Brain microvascular endothelial cell (primary cell): ENCODE measurements around the gene PBX3.

Experiments
- DNase-seq: peaks from one replicate; pipeline ENCODE4 v3.0.0-alpha.2; 2020
- H3K27ac ChIP-seq: fragments of 250-450 bp; sonication (Bioruptor Pico); 2 replicates; pipeline ENCODE4 v1.5.1; 2020; ENCODE audit warnings: mild to moderate bottlenecking, moderate library complexity
- H3K27me3 ChIP-seq: fragments of 250-450 bp; sonication (Bioruptor Pico); replicated peaks from 2 replicates; pipeline ENCODE4 v1.5.1; 2020; ENCODE audit warnings: mild to moderate bottlenecking
- H3K36me3 ChIP-seq: fragments of 250-450 bp; sonication (Bioruptor Pico); replicated peaks from 2 replicates; pipeline ENCODE4 v1.5.1; 2020; ENCODE audit warnings: mild to moderate bottlenecking
- H3K4me3 ChIP-seq: 2 replicates; pipeline ENCODE4 v1.5.1; 2011; ENCODE audit warnings: low read depth, mild to moderate bottlenecking, control low read depth, low read length, moderate library complexity
- CTCF ChIP-seq: IDR thresholded peaks from 2 replicates; pipeline ENCODE4 v1.5.1; 2011; ENCODE audit warnings: low read depth, mild to moderate bottlenecking, moderate library complexity, low read length, control low read depth, inconsistent platforms; ENCODE audit errors: missing control alignments
- in situ Hi-C: cut with HindIII; loops from 2 replicates; pipeline ENCODE4 v1.10.0; 2017; ENCODE audit warnings: low sequenced_read_pairs, low pct_ligation_motif_present

PBX3 gene

GRCh38 chr9:125913551-125913950, 166.4 kb downstream of the PBX3 start:
- no peaks in the 10 kb centered on the region for H3K36me3 ChIP-seq
- no peak for TF ChIP-seq CTCF
- in situ Hi-C loops, result no loop called here
- DNase-seq, result no peak
- H3K27me3 ChIP-seq, result no peaks in the 10 kb centered on the region
- H3K27ac ChIP-seq, result no peak overlapping the region
- H3K4me3 ChIP-seq, result no peak overlapping the region

DNA sequence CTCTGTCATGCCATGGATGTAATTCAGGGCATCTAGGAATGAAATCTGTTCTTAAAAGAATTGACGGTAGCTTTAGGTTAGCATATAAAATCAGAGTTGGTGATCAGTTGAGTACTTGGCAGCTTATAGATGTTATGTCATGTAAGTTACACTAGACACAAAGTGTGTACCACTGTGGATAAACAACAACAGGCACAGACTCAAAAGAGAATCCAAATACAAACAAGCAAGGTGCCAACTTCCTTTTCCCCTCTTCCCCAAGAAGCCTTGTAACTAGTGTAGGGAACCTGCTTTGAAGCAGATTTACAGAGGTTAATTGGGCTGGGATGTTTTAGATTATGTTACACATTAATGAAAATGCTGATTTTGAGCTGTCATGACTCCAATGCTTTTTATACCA, 167.2 kb downstream of the PBX3 start:
- Histone ChIP-seq H3K27me3 (no peaks in the 10 kb centered on the region), H3K36me3 (no peaks in the 10 kb centered on the region), H3K27ac (no peak overlapping the region), H3K4me3 (no peak overlapping the region)
- in situ Hi-C loops, result no loop called here
- DNase-seq, result no peak
- TF ChIP-seq CTCF, result no peak

- no peak for DNase-seq
- TF ChIP-seq CTCF, result no peak
- Histone ChIP-seq H3K27me3 (no peaks in the 10 kb centered on the region), H3K27ac (no peak overlapping the region), H3K36me3 (no peaks in the 10 kb centered on the region), H3K4me3 (no peak overlapping the region)
- in situ Hi-C loops, result no loop called here
These were observed 168.4 kb downstream of the PBX3 start for GRCh38 chr9:125915606-125916005.

DNA sequence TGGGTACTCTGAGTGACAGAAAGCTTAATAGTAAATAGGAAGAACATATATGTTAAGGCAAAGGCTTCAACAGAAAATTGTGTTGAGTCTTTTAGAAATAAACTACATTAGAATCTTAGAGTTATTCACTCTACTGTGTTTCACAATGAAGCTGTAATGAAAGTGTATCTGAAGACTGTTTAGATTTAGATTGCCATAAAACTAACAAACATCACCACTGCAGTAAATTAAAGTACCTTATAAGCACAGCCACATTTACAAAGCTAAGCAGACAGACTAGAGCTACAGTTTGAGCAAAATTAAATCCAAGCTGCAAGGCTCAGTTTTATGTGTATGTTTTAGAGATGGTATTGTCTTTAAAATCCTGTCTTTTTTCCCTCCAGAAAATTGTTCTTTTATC, 172.4 kb downstream of the PBX3 start:
- TF ChIP-seq CTCF, result no peak
- Histone ChIP-seq H3K27me3 (no peaks in the 10 kb centered on the region), H3K4me3 (no peak overlapping the region), H3K27ac (no peak overlapping the region), H3K36me3 (no peaks in the 10 kb centered on the region)
- no peak for DNase-seq
- in situ Hi-C loops, result no loop called here

DNA sequence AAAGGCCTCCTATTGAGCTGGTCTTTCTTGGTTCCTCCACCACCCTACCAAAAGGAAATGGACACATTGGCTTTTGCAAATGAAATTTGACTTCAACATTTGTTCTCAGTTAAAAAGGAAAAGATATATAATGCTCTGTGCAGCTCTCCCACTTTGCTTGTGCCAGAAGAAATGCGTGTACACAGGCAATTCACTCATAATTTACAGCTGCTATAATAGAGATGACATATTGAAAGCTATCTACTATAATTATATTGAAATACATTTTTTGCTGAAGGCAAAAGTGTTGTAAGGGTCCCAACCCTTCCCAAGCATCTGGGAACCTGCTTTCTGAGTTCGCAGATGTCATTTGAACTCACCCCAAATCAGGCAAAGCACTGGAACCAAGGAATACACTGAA, 173.2 kb downstream of the PBX3 start:
- Histone ChIP-seq H3K27me3 (no peaks in the 10 kb centered on the region), H3K4me3 (no peak overlapping the region), H3K36me3 (no peaks in the 10 kb centered on the region), H3K27ac (no peak overlapping the region)
- in situ Hi-C loops, result no loop called here
- DNase-seq, result no peak
- TF ChIP-seq CTCF, result no peak

- H3K27ac ChIP-seq, result no peak overlapping the region
- H3K4me3 ChIP-seq, result no peak overlapping the region
- no peak for TF ChIP-seq CTCF
- no peaks in the 10 kb centered on the region for H3K36me3 ChIP-seq
- no peaks in the 10 kb centered on the region for H3K27me3 ChIP-seq
- no peak for DNase-seq
- in situ Hi-C loops, result no loop called here
These were observed 175.7 kb downstream of the PBX3 start for GRCh38 chr9:125922854-125923253.
